SK-MEL-5 (cell line): Measurements from ENCODE around the gene PDGFD. TPM values are rescaled to one million over a fixed set of nuclear protein-coding genes. Genes with fewer than 3 reads are reported as not detected.
"Not testable (repeated sequence)": the region's sequence is repeated elsewhere in the genome, so short reads cannot be mapped to it uniquely, and the experiment has no call there.

Experiments
- DNase-seq: peaks from one replicate; pipeline ENCODE4 v3.0.0-alpha.2; 2016; ENCODE audit warnings: low read depth, low spot score
- in situ Hi-C: cut with HindIII; loops from 2 replicates; pipeline ENCODE4 v1.10.0; 2016; ENCODE audit warnings: low sequenced_read_pairs, high pct_unique_total_duplicates, low pct_unique_long_range_greater_than_20kb
- total RNA-seq: library from RNA; depleted of rRNA; stranded (reverse); fragments of >200 nt; shearing (Covaris generic); gene quantifications from 2 replicates; pipeline ENCODE4 v1.2.3, GENCODE V29; 2014

The PDGFD gene
- total RNA-seq, 1 experiment from 2014 or later = 11.9 TPM

- in situ Hi-C loops = no loop called here
- DNase-seq = no peak
Measured at GRCh38 chr11:104076455-104076854, 87.5 kb downstream of the PDGFD start.

DNA sequence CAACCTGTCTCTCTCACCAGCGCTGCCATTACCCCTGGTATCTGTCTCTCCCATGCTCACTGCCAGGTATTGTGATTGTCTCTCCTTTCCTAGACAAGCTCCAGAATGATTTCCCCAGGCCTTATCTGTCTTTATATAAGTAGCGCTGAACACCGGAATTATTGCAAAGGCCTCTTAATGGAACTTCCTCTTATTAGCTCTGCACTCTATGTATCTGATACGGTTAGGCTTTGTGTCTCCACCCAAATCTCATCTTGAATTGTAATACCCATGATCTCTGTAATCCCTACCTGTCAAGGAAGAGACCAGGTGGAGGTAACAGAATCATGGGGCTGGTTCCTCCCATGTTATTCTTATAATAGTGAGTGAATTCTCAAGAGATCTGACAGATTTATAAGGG is 88.2 kb downstream of the PDGFD start:
- no peak for DNase-seq
- in situ Hi-C loops = no loop called here

- in situ Hi-C loops = no loop called here
- DNase-seq = no peak
Measured at GRCh38 chr11:104075091-104075490, 88.9 kb downstream of the PDGFD start.

GRCh38 chr11:104073950-104074705 is 89.8 kb downstream of the PDGFD start:
- DNase-seq = no peak
- in situ Hi-C loops = no loop called here

- DNase-seq = no peak
- in situ Hi-C loops = no loop called here
Measured at GRCh38 chr11:104067534-104067933, 96.4 kb downstream of the PDGFD start.

GRCh38 chr11:104064034-104064630 is 99.8 kb downstream of the PDGFD start:
- no peak for DNase-seq
- in situ Hi-C loops = no loop called here

GRCh38 chr11:104061853-104062521 is 102.0 kb downstream of the PDGFD start:
- in situ Hi-C loops = no loop called here

GRCh38 chr11:104060820-104061219 is 103.1 kb downstream of the PDGFD start:
- no peak for DNase-seq
- in situ Hi-C loops = no loop called here

More at GRCh38 chr11:104061853-104062521, 102.0 kb downstream of the PDGFD start:
- DNase-seq = no peak

GRCh38 chr11:104060004-104060794 is 103.7 kb downstream of the PDGFD start:
- DNase-seq = no peak
- in situ Hi-C loops = no loop called here

- no peak for DNase-seq
- in situ Hi-C loops = no loop called here
Measured at GRCh38 chr11:104058680-104059079, 105.3 kb downstream of the PDGFD start.

DNA sequence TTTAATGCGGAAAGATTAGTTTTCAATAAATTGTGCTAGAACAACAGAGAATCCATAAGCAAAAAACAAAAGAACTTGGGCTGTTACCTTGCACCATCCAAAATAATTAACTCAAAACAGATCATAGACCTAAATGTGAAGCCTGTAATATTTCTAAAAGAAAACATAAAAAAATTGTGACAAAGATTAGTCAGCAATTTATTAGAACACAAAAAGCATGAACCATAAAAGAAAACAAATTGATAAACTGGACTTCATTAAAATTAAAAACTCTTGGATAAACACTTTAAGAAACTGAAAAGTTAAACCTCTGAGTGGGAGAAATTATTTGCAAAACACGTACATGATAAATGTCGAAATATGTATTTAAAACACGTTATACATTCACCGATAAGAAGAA is 106.0 kb downstream of the PDGFD start:
- in situ Hi-C loops = no loop called here
- DNase-seq = no peak

GRCh38 chr11:104055596-104055995 is 108.4 kb downstream of the PDGFD start:
- no peak for DNase-seq
- in situ Hi-C loops = no loop called here

GRCh38 chr11:104054911-104055529 is 108.9 kb downstream of the PDGFD start:
- no peak for DNase-seq
- in situ Hi-C loops = no loop called here

DNA sequence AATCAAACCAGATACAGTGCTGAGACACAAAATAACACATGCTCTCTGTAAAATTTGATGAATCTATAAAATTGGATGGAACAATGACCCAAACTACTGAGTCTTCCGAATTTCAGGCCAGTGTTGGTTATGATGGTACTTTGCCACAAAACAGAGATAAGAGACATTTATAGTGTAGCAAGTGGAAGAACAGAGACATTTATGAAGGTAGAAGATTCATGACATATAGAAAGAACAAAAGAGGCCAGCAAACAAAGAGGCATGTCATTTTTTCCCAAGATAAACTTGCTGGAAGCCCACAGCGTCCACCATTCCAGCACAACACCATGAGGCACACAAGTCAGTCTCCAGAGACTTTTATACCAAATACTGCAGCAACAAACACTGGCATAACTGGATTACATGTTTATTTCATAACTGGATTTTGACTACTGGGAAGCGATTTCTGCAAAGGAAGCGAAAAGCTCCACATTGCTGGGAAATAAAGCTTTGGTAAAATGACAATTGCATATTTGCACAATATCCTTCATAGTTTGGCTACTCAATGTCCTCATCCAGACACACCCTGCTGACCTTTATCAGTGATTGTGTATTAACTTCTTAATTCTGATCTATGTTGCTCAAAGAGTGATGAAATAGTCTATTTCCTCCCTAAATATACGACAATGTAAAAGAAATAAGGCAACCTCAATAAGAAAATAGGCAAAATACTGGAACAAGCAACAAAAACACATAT is 110.0 kb downstream of the PDGFD start:
- no peak for DNase-seq
- in situ Hi-C loops = no loop called here

- in situ Hi-C loops = no loop called here
- DNase-seq = no peak
Measured at GRCh38 chr11:104051778-104052177, 112.2 kb downstream of the PDGFD start.

- in situ Hi-C loops = no loop called here
Measured at GRCh38 chr11:104049116-104049515, 114.8 kb downstream of the PDGFD start.

DNA sequence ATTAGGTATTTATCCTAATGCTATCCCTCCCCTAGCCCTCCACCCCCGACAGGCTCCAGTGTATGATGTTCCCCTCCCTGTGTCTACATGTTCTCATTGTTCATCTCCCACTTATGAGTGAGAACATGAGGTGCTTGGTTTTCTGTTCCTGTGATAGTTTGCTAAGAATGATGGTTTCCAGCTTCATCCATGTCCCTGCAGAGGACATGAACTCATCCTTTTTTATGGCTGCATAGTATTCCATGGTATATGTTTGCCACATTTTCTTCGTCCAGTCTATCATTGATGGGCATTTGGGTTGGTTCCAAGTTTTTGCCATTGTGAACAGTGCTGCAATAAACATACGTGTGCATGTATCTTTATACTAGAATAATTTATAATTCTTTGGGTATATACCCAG is 117.1 kb downstream of the PDGFD start:
- in situ Hi-C loops = not testable (repeated sequence)

More at GRCh38 chr11:104049116-104049515, 114.8 kb downstream of the PDGFD start:
- no peak for DNase-seq

More for the DNA sequence above, 117.1 kb downstream of the PDGFD start:
- DNase-seq = not testable (repeated sequence)
